ENCODE results near the gene CLIC3. TPM values are rescaled to one million over a fixed set of nuclear protein-coding genes. Genes with fewer than 3 reads are reported as not detected.

CLIC3 gene
- total and polyA plus RNA-seq, 10 donors = 2.9 to 10.7 (median 5.4) TPM

GRCh38 chr9:137026384-137026783 is 30.0 kb upstream of the CLIC3 start:
- intact Hi-C loops (cut with DNase I; ENCODE audit: low total_unique reads) = no loop called here
- Histone ChIP-seq H3K36me3 (peaks cover 0 to 8% (median 0%) of the 10 kb centered on the region in 6 donors), H3K9me3 (no peaks in the 10 kb centered on the region), H3K4me1 (peaks cover 35 to 91% (median 69%) of the 10 kb centered on the region in 6 donors), H3K4me3 (peak overlapping the region in 1 of 8 donors; percentile 86), H3K27me3 (replicated peaks in 1 of 7) (no peaks in the 10 kb centered on the region), H3K27ac (peak overlapping the region in 3 of 8 donors; percentile 60 to 93 (median 66))
- WGBS, 5 donors = 63 to 83% (median 80%) methylated on average over 1 to 2 of the region's 2 CpGs
- DNase-seq = peak; percentile 76
- no peak for TF ChIP-seq POLR2A (IDR thresholded peaks at IDR 0.05)
- TF ChIP-seq POLR2AphosphoS5 (IDR thresholded peaks at IDR 0.05) = no peak
- TF ChIP-seq, protein P1, sequence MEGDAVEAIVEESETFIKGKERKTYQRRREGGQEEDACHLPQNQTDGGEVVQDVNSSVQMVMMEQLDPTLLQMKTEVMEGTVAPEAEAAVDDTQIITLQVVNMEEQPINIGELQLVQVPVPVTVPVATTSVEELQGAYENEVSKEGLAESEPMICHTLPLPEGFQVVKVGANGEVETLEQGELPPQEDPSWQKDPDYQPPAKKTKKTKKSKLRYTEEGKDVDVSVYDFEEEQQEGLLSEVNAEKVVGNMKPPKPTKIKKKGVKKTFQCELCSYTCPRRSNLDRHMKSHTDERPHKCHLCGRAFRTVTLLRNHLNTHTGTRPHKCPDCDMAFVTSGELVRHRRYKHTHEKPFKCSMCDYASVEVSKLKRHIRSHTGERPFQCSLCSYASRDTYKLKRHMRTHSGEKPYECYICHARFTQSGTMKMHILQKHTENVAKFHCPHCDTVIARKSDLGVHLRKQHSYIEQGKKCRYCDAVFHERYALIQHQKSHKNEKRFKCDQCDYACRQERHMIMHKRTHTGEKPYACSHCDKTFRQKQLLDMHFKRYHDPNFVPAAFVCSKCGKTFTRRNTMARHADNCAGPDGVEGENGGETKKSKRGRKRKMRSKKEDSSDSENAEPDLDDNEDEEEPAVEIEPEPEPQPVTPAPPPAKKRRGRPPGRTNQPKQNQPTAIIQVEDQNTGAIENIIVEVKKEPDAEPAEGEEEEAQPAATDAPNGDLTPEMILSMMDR (IDR thresholded peaks at IDR 0.05 in 8 of 11, conservative IDR thresholded peaks at IDR 0.05 in 3 of 11) = no peak

DNA sequence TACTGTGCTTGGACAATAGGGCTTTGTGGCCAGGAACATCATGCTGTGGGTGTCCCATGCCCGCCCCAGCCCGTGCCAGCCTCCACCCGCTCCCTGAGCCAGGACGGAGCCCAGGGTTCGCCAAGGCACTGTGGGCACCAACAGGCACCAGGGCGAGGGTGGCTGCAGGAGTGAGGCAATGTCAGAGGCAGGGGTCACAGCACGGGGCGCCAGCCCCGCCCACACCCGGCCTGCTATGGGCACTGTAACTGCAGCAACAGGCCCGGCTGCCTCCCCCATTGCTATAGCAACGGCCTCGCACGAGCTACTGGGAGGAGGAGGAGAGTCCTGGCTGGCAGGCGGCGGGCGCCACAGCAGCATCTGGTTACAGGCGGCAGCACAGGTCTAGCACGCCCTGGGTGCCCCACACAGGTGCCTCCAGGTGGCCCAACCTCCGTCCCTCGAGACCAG is 29.2 kb upstream of the CLIC3 start:
- 58 to 83% (median 74%) methylated on average over 14 to 21 of the region's 21 CpGs for WGBS, 5 donors
- H3K36me3 ChIP-seq = peaks cover 0 to 16% (median 2%) of the 10 kb centered on the region in 6 donors
- no peaks in the 10 kb centered on the region for H3K27me3 ChIP-seq (replicated peaks in 1 of 7)
- H3K4me1 ChIP-seq = peaks cover 27 to 85% (median 61%) of the 10 kb centered on the region in 6 donors
- peak; percentile 87 for DNase-seq
- intact Hi-C loops (cut with DNase I; ENCODE audit: low total_unique reads) = no loop called here
- no peak for TF ChIP-seq POLR2A (IDR thresholded peaks at IDR 0.05)
- TF ChIP-seq POLR2AphosphoS5 (IDR thresholded peaks at IDR 0.05) = peak in 1 of 3 donors; percentile 22
- no peak overlapping the region for H3K4me3 ChIP-seq
- no peaks in the 10 kb centered on the region for H3K9me3 ChIP-seq
- H3K27ac ChIP-seq = peak overlapping the region in 3 of 8 donors; percentile 8 to 93 (median 13)

DNA sequence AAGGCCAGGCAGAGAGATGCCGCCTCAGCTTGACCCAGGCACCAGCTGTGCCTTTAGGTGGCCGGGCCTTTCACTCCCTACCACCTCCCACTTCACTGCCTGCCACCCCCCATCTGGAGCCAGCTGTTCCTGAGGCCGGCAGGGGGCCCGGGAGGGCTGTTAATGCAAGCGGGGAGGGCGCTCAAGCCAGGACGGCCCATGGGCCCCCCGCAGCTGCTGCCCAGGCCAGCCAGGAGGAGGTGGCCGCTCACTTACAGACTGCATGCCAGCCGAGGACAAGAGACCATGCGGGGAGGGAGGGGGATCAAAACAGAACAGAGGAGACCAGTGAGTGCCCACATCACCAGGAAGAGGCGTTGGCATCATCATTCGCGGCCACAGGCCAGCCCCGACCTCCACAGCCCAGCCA is 27.2 kb upstream of the CLIC3 start:
- peak overlapping the region in 5 of 8 donors; percentile 39 to 60 (median 43) for H3K27ac ChIP-seq
- no peaks in the 10 kb centered on the region for H3K27me3 ChIP-seq (replicated peaks in 1 of 7)
- 74 to 98% (median 79%) methylated on average over 7 to 15 of the region's 15 CpGs for WGBS, 5 donors
- H3K4me1 ChIP-seq = peaks cover 9 to 66% (median 41%) of the 10 kb centered on the region in 6 donors
- H3K36me3 ChIP-seq = peaks cover 0 to 36% (median 3%) of the 10 kb centered on the region in 6 donors
- H3K9me3 ChIP-seq = no peaks in the 10 kb centered on the region
- intact Hi-C loops (cut with DNase I; ENCODE audit: low total_unique reads) = no loop called here
- no peak for DNase-seq
- no peak overlapping the region for H3K4me3 ChIP-seq
- TF ChIP-seq, protein P1 (IDR thresholded peaks at IDR 0.05 in 8 of 11, conservative IDR thresholded peaks at IDR 0.05 in 3 of 11) = no peak
- TF ChIP-seq POLR2AphosphoS5 (IDR thresholded peaks at IDR 0.05) (no peak), POLR2A (IDR thresholded peaks at IDR 0.05) (no peak)

GRCh38 chr9:137023157-137023556 is 26.8 kb upstream of the CLIC3 start:
- no peaks in the 10 kb centered on the region for H3K27me3 ChIP-seq (replicated peaks in 1 of 7)
- WGBS, 5 donors = 64 to 88% (median 75%) methylated on average over 7 of the region's 7 CpGs
- H3K9me3 ChIP-seq = no peaks in the 10 kb centered on the region
- DNase-seq = no peak
- H3K27ac ChIP-seq = peak overlapping the region in 6 of 8 donors; percentile 31 to 60 (median 42)
- TF ChIP-seq POLR2AphosphoS5 (IDR thresholded peaks at IDR 0.05) (no peak), POLR2A (IDR thresholded peaks at IDR 0.05) (no peak)
- TF ChIP-seq, protein P1 (IDR thresholded peaks at IDR 0.05 in 8 of 11, conservative IDR thresholded peaks at IDR 0.05 in 3 of 11) = no peak
- intact Hi-C loops (cut with DNase I; ENCODE audit: low total_unique reads) = no loop called here
- H3K36me3 ChIP-seq = peaks cover 0 to 38% (median 3%) of the 10 kb centered on the region in 6 donors
- no peak overlapping the region for H3K4me3 ChIP-seq
- peaks cover 8 to 63% (median 38%) of the 10 kb centered on the region in 6 donors for H3K4me1 ChIP-seq

All from spleen (tissue), 11 donors.